BJ (cell line): ENCODE data around the gene CDHR3. TPM values are rescaled to one million over a fixed set of nuclear protein-coding genes. Genes with fewer than 3 reads are reported as not detected.

ENCODE experiments used
- CTCF ChIA-PET: fragments of 350-600 bp; formaldehyde crosslinking; extraction: SDS; loops from one replicate; lab custom pipeline; 2021; ENCODE audit warnings: antibody characterized with exemption, inconsistent platforms; lab: Yijun Ruan, JAX
- POLR2A ChIA-PET: fragments of 300-600 bp; sonication (Branson Sonifier 250); formaldehyde crosslinking; extraction: SDS; loops from one replicate; lab custom pipeline; 2021; ENCODE audit warnings: antibody characterized with exemption; lab: Charles Lee
- DNase-seq: peaks from one replicate; pipeline ENCODE4 v3.0.0-alpha.2; 2011; ENCODE audit warnings: low read depth
- H3K27me3 ChIP-seq: 2 replicates; pipeline ENCODE4 v1.6.0; 2011; ENCODE audit warnings: low read length; ENCODE audit not compliant: control insufficient read depth, insufficient read depth
- H3K36me3 ChIP-seq: 2 replicates; pipeline ENCODE4 v1.5.1; 2011; ENCODE audit warnings: low read length; ENCODE audit not compliant: control insufficient read depth, insufficient read depth
- H3K4me3 ChIP-seq: 2 replicates; pipeline ENCODE4 v1.5.1; 2011; ENCODE audit warnings: low read depth, mild to moderate bottlenecking, control low read depth, low read length
- CTCF ChIP-seq: IDR thresholded peaks from 2 replicates; pipeline ENCODE4 v1.5.1; 2011; ENCODE audit warnings: low read depth, mild to moderate bottlenecking, control low read depth, inconsistent platforms, low read length, moderate library complexity; ENCODE audit not compliant: insufficient read depth
- polyA plus RNA-seq: library from polyadenylated mRNA; depleted of rRNA; stranded (reverse); fragments of >200 nt; gene quantifications from 2 replicates; pipeline ENCODE4 v1.2.3, GENCODE V29; 2011

CDHR3 gene
- polyA plus RNA-seq, 1 experiment, result 2.9 TPM

- ChIA-PET POLR2A (no interaction called here), CTCF (interaction anchor here (1.1 to 9.2 kb wide), 6 partner anchors 9 to 108 kb away, joined by 3 to 184 read pairs (median 4); no protein-coding TSS in a partner anchor)
- no peaks in the 10 kb centered on the region for H3K36me3 ChIP-seq
These were observed 95.9 kb downstream of the CDHR3 start for GRCh38 chr7:106058928-106059324.

GRCh38 chr7:106059556-106059955, 96.5 kb downstream of the CDHR3 start:
- no peak for TF ChIP-seq CTCF
- H3K4me3 ChIP-seq, result no peak overlapping the region
- no peaks in the 10 kb centered on the region for H3K36me3 ChIP-seq
- ChIA-PET CTCF (interaction anchor here (1.6 to 9.2 kb wide), 2 partner anchors 9 to 93 kb away, joined by 4 to 184 read pairs; no protein-coding TSS in a partner anchor), POLR2A (no interaction called here)
- H3K27me3 ChIP-seq, result peaks cover under 1% of the 10 kb centered on the region; the same call in 1 of the 2 replicates
- DNase-seq, result no peak

More at GRCh38 chr7:106058928-106059324, 95.9 kb downstream of the CDHR3 start:
- no peak for DNase-seq
- no peak overlapping the region for H3K4me3 ChIP-seq
- peaks cover 5% of the 10 kb centered on the region for H3K27me3 ChIP-seq
- no peak for TF ChIP-seq CTCF

GRCh38 chr7:106060394-106060920, 97.4 kb downstream of the CDHR3 start:
- no peak for DNase-seq
- POLR2A ChIA-PET, result no interaction called here
- CTCF ChIA-PET, result interaction anchor here (0.8 to 9.2 kb wide), 3 partner anchors 43 to 107 kb away, joined by 3 to 184 read pairs (median 4); no protein-coding TSS in a partner anchor
- H3K27me3 ChIP-seq, result no peaks in the 10 kb centered on the region
- TF ChIP-seq CTCF, result no peak
- H3K36me3 ChIP-seq, result no peaks in the 10 kb centered on the region
- H3K4me3 ChIP-seq, result no peak overlapping the region

GRCh38 chr7:106061301-106061979, 98.4 kb downstream of the CDHR3 start:
- TF ChIP-seq CTCF, result no peak
- ChIA-PET POLR2A (no interaction called here), CTCF (interaction anchor here (1.3 to 9.2 kb wide), 3 partner anchors 84 to 106 kb away, joined by 3 to 184 read pairs (median 3); no protein-coding TSS in a partner anchor)
- no peak overlapping the region for H3K4me3 ChIP-seq
- no peaks in the 10 kb centered on the region for H3K27me3 ChIP-seq
- no peaks in the 10 kb centered on the region for H3K36me3 ChIP-seq
- DNase-seq, result no peak

- ChIA-PET CTCF (interaction anchor here (1.3 to 9.2 kb wide), 2 partner anchors 83 to 91 kb away, joined by 3 to 184 read pairs; no protein-coding TSS in a partner anchor), POLR2A (no interaction called here)
- Histone ChIP-seq H3K4me3 (no peak overlapping the region), H3K27me3 (no peaks in the 10 kb centered on the region), H3K36me3 (no peaks in the 10 kb centered on the region)
- no peak for TF ChIP-seq CTCF
- no peak for DNase-seq
These were observed 98.9 kb downstream of the CDHR3 start for GRCh38 chr7:106062006-106062405.
